MM.1S (cell line): ENCODE results near the gene GNAT2.
A peak's percentile ranks its signal among the peaks of the same experiment; 100 is the strongest.

Experiments used
- DNase-seq: peaks from one replicate; pipeline ENCODE4 v3.0.0-alpha.2; 2015
- H2AFZ ChIP-seq: fragments of 300-600 bp; sonication (generic); 2 replicates; pipeline ENCODE4 v1.6.0; 2016; ENCODE audit warnings: antibody characterized with exemption, low read length
- H3F3A ChIP-seq: fragments of 300-600 bp; sonication (generic); 2 replicates; pipeline ENCODE4 v1.6.1; 2016; ENCODE audit warnings: mild to moderate bottlenecking, antibody characterized with exemption, low read length, moderate library complexity, mixed read lengths; ENCODE audit not compliant: insufficient read depth
- H3K27ac ChIP-seq: fragments of 300-600 bp; sonication (generic); 2 replicates; pipeline ENCODE4 v1.5.1; 2016; ENCODE audit warnings: mild to moderate bottlenecking, low read length
- H3K27me3 ChIP-seq: fragments of 300-600 bp; sonication (generic); replicated peaks from 2 replicates; pipeline ENCODE4 v1.6.0; 2016; ENCODE audit warnings: low read length; ENCODE audit not compliant: insufficient read depth
- H3K36me3 ChIP-seq: fragments of 300-600 bp; sonication (generic); replicated peaks from 2 replicates; pipeline ENCODE4 v1.6.1; 2016; ENCODE audit warnings: mild to moderate bottlenecking, low read length, mixed read lengths; ENCODE audit not compliant: insufficient read depth
- H3K4me1 ChIP-seq: fragments of 300-600 bp; sonication (generic); 2 replicates; pipeline ENCODE4 v1.6.1; 2016; ENCODE audit warnings: low read length, mixed read lengths
- H3K4me2 ChIP-seq: fragments of 300-600 bp; sonication (generic); 2 replicates; pipeline ENCODE4 v1.6.0; 2016; ENCODE audit warnings: low read depth, low read length
- H3K4me3 ChIP-seq: fragments of 300-600 bp; sonication (generic); 2 replicates; pipeline ENCODE4 v1.5.1; 2016; ENCODE audit warnings: low read length, mixed read lengths
- H3K79me2 ChIP-seq: fragments of 300-600 bp; sonication (generic); 2 replicates; pipeline ENCODE4 v1.6.1; 2016; ENCODE audit warnings: mixed run types, low read length, mixed read lengths
- H3K9ac ChIP-seq: fragments of 300-600 bp; sonication (generic); 2 replicates; pipeline ENCODE4 v1.6.1; 2016; ENCODE audit warnings: low read length, mixed read lengths
- H3K9me2 ChIP-seq: fragments of 300-600 bp; sonication (generic); replicated peaks from 2 replicates; pipeline ENCODE4 v1.6.1; 2016; ENCODE audit warnings: mild to moderate bottlenecking, low read length, mixed read lengths; ENCODE audit not compliant: insufficient read depth
- H3K9me3 ChIP-seq: fragments of 300-600 bp; sonication (generic); replicated peaks from 2 replicates; pipeline ENCODE4 v1.6.1; 2016; ENCODE audit warnings: mild to moderate bottlenecking, low read length, mixed read lengths; ENCODE audit not compliant: insufficient read depth
- H4K20me1 ChIP-seq: fragments of 300-600 bp; sonication (generic); 2 replicates; pipeline ENCODE4 v1.6.1; 2016; ENCODE audit warnings: mild to moderate bottlenecking, low read length, moderate library complexity, mixed read lengths; ENCODE audit not compliant: insufficient read depth
- EZH2 ChIP-seq: fragments of 300-600 bp; sonication (generic); optimal IDR thresholded peaks from 2 replicates; pipeline ENCODE3; 2017; ENCODE audit warnings: low read depth, mild to moderate bottlenecking, antibody characterized with exemption, low read length, mixed read lengths
- EZH2phosphoT487 ChIP-seq: fragments of 300-600 bp; sonication (generic); IDR thresholded peaks from 2 replicates; pipeline ENCODE4 v1.6.1; 2018; ENCODE audit warnings: antibody characterized with exemption, low read length
- TF ChIP-seq, protein P1 (sequence below): fragments of 300-600 bp; sonication (generic); IDR thresholded peaks from 2 replicates; pipeline ENCODE4 v1.5.1; 2016; ENCODE audit warnings: antibody characterized with exemption, low read length, mixed read lengths

Gene GNAT2

DNA sequence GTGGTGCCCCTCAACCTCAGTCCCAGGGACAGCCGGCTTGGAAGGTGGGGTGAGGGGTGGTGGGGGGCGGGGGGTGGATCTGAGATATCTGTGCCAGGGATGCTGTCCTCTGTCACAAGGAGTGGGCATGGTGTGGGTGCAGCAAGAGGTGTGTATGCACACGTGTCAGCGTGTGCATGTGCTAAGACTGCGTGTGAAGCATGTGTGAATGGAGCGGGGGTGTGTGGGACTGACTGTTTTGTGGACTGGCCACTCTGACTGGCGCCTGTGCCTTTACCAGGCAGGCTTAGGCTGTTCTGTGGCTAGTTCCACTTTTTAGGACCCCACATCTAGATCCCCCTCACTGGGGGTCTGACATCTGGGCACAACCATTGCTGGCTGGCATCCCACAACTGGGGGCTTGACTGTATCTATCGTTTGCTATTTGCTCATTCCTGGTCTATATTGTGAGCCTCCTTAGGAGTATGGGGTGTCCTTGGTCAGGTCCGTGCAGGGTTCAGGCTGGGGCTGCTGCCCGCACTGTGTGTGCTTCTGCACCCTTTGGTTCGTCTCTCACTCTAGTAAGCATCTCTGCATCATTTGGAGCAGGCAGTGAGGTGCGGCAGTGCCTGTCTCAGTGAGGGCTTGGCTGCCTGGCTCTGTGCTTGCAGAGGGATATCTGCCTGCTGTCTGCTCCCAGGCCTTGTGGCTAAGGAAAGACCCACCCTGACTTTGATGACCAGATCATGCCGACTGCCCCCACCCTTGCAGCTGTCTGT lies 2.1 kb upstream of the GNAT2 start:
- H3K79me2 ChIP-seq: peaks cover 32% of the 10 kb centered on the region
- peak overlapping the region; percentile 86 for H3K4me3 ChIP-seq

DNA sequence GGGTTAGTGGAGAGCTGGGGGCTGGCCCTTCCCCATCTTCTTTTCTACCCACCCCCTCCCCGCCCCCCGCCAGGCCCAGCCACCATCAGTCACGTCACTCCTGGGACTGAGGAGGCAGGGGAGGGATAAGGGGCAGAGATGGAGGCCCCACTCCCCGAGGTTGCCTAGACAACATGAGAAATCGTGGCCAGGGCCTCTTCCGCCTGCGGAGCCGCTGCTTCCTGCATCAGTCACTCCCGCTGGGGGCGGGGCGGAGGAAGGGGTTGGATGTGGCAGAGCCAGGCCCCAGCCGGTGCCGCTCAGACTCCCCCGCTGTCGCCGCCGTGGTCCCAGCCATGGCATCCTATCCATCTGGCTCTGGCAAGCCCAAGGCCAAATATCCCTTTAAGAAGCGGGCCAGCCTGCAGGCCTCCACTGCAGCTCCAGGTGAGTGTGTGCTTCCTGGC lies 1.4 kb upstream of the GNAT2 start:
- Histone ChIP-seq H3K4me2 (peak overlapping the region; percentile 90; the same call in 1 of the 2 replicates), H3K9ac (peak overlapping the region; percentile 83)

More for the DNA sequence above, 2.1 kb upstream of the GNAT2 start:
- Histone ChIP-seq H2AFZ (no peak overlapping the region), H3K9me2 (no peaks in the 10 kb centered on the region), H3K9me3 (no peaks in the 10 kb centered on the region), H3F3A (no peaks in the 10 kb centered on the region), H3K4me2 (peak overlapping the region; percentile 90; the same call in 1 of the 2 replicates), H3K4me1 (peaks cover 7% of the 10 kb centered on the region), H3K36me3 (no peaks in the 10 kb centered on the region), H4K20me1 (no peaks in the 10 kb centered on the region), H3K27me3 (no peaks in the 10 kb centered on the region), H3K9ac (peak overlapping the region; percentile 83; the same call in 1 of the 2 replicates), H3K27ac (no peak overlapping the region)
- DNase-seq: no peak
- TF ChIP-seq EZH2: no peak
- TF ChIP-seq EZH2phosphoT487: no peak
- TF ChIP-seq, protein P1, sequence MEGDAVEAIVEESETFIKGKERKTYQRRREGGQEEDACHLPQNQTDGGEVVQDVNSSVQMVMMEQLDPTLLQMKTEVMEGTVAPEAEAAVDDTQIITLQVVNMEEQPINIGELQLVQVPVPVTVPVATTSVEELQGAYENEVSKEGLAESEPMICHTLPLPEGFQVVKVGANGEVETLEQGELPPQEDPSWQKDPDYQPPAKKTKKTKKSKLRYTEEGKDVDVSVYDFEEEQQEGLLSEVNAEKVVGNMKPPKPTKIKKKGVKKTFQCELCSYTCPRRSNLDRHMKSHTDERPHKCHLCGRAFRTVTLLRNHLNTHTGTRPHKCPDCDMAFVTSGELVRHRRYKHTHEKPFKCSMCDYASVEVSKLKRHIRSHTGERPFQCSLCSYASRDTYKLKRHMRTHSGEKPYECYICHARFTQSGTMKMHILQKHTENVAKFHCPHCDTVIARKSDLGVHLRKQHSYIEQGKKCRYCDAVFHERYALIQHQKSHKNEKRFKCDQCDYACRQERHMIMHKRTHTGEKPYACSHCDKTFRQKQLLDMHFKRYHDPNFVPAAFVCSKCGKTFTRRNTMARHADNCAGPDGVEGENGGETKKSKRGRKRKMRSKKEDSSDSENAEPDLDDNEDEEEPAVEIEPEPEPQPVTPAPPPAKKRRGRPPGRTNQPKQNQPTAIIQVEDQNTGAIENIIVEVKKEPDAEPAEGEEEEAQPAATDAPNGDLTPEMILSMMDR: no peak

DNA sequence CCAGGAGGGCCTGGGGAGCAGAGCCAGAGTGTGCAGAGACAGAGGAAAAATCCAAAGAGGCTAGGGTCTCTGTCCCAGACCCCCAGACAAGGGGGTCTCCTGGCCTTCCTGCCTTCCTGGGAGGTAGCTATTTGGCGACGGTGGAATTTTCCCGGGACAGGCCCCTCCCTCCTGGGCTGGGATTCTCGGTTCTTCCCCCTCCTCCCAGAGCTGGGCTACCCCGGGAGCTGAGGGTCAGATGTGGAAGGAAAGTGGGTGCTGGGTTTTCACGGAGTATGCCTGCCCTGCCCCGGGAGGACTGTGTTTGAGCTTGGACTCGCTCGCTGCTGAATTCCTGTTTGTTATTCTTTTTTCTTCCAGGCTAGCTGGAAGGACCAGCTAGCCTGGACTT lies 980 bp upstream of the GNAT2 start:
- Histone ChIP-seq H4K20me1 (no peaks in the 10 kb centered on the region), H2AFZ (peak overlapping the region; percentile 84), H3K27me3 (no peaks in the 10 kb centered on the region), H3F3A (no peaks in the 10 kb centered on the region), H3K9me3 (no peaks in the 10 kb centered on the region), H3K9ac (peak overlapping the region; percentile 83), H3K9me2 (no peaks in the 10 kb centered on the region), H3K4me1 (peaks cover 7% of the 10 kb centered on the region), H3K27ac (peak overlapping the region; percentile 58; the same call in 1 of the 2 replicates), H3K79me2 (peaks cover 32% of the 10 kb centered on the region), H3K4me3 (peak overlapping the region; percentile 86), H3K4me2 (peak overlapping the region; percentile 90), H3K36me3 (no peaks in the 10 kb centered on the region)
- TF ChIP-seq, protein P1: no peak
- no peak for DNase-seq

More for the DNA sequence above, 1.4 kb upstream of the GNAT2 start:
- Histone ChIP-seq H2AFZ (0 out of 2 replicates have a peak overlapping the region, but pooled peaks have one; percentile 38), H3K79me2 (peaks cover 32% of the 10 kb centered on the region), H3K27me3 (no peaks in the 10 kb centered on the region), H4K20me1 (no peaks in the 10 kb centered on the region), H3F3A (no peaks in the 10 kb centered on the region), H3K4me1 (peaks cover 7% of the 10 kb centered on the region), H3K27ac (peak overlapping the region; percentile 58; the same call in 1 of the 2 replicates), H3K4me3 (peak overlapping the region; percentile 86), H3K9me2 (no peaks in the 10 kb centered on the region), H3K9me3 (no peaks in the 10 kb centered on the region), H3K36me3 (no peaks in the 10 kb centered on the region)
- DNase-seq: peak; percentile 83
- TF ChIP-seq EZH2: no peak
